ENCODE data around the gene KCNQ1. TPM values are rescaled to one million over a fixed set of nuclear protein-coding genes. Genes with fewer than 3 reads are reported as not detected.

The KCNQ1 gene
- total and polyA plus RNA-seq, 2 of the 13 experiments (the other 11 are each of a cell fraction or from before 2014, with no cell fraction given) = 0.02 to 0.08 TPM

- TF ChIP-seq PRMT3 (CRISPR knock-in tag; IDR thresholded peaks at IDR 0.05; ENCODE audit: borderline replicate concordance, low read depth) = no peak
These were observed 294.0 kb downstream of the KCNQ1 start (continued) for GRCh38 chr11:2738551-2739431.

GRCh38 chr11:2739531-2740274, 294.9 kb downstream of the KCNQ1 start:
- intact Hi-C loops (cut with micrococcal nuclease; ENCODE audit: unreplicated experiment) (no loop called here), in situ Hi-C loops (cut with HindIII; ENCODE audit: extremely low pct_ligation_motif_present, low pct_unique_long_range_greater_than_20kb) (loop anchor here (25.0 kb wide), 1 partner anchor 527 kb away; no protein-coding TSS in a partner anchor)
- no peak for FAIRE-seq
- H3K4me1 ChIP-seq (ENCODE audit: insufficient read depth, low read length) = peaks cover 74% of the 10 kb centered on the region
- peaks cover 10 to 31% of the 10 kb centered on the region in 2 experiments; a peak in 4 of 5 replicates for H3K27me3 ChIP-seq (ENCODE audit: control insufficient read depth in 1 of 2, insufficient read depth in 2 of 2, low read length in 2 of 2)
- H3K9me3 ChIP-seq (ENCODE audit: low read length) = no peaks in the 10 kb centered on the region
- ChIA-PET CTCF (ENCODE audit: low intra/inter-chr PET ratio, low total read pairs) (no interaction called here), POLR2A (interaction anchor here (1.0 to 4.8 kb wide), 3 partner anchors 8 to 40 kb away, joined by 3 to 90 read pairs (median 17); partner anchors contain the start of gene KCNQ1OT1)
- H2AFZ ChIP-seq (ENCODE audit: low read length) = no peak overlapping the region
- no peaks in the 10 kb centered on the region for H3K36me3 ChIP-seq (replicated peaks in 1 of 2; ENCODE audit: control insufficient read depth in 1 of 2, insufficient read depth in 2 of 2, low read length in 2 of 2)
- no peak for DNase-seq (ENCODE audit: low spot score)
- no peak overlapping the region for H3K9ac ChIP-seq (ENCODE audit: insufficient read depth, low read depth, low read length)
- no peak for ATAC-seq
- H3K79me2 ChIP-seq (ENCODE audit: insufficient read depth, low read length) = no peaks in the 10 kb centered on the region
- BruUV-seq (replicated peaks) = no TSS peak
- H3K27ac ChIP-seq (ENCODE audit: extremely low read length, insufficient read depth, low read length) = no peak overlapping the region
- H3K4me3 ChIP-seq (replicated peaks in 1 of 3; ENCODE audit: insufficient read depth in 1 of 3, low read depth in 2 of 3, low read length in 3 of 3) = no peak overlapping the region
- 56% methylated on average over 12 of the region's 18 CpGs for WGBS (ENCODE audit: low lambda C conversion rate)
- H3K4me2 ChIP-seq (ENCODE audit: low read depth, low read length) = no peak overlapping the region
- no peaks in the 10 kb centered on the region for H4K20me1 ChIP-seq (ENCODE audit: insufficient read depth, low read length)
- TF ChIP-seq ZNF766 (CRISPR knock-in tag; IDR thresholded peaks at IDR 0.05; ENCODE audit: borderline replicate concordance) (no peak), ZNF687 (CRISPR knock-in tag; IDR thresholded peaks at IDR 0.05) (no peak), ZFP36 (IDR thresholded peaks at IDR 0.05; ENCODE audit: borderline replicate concordance, low read depth, low read length, partially characterized antibody) (no peak), GABPB1 (CRISPR knock-in tag; IDR thresholded peaks at IDR 0.05) (no peak; the same call in 1 of the 2 replicates), ZNF263 (CRISPR knock-in tag; IDR thresholded peaks at IDR 0.05) (no peak)
- TF ChIP-seq, protein P1, sequence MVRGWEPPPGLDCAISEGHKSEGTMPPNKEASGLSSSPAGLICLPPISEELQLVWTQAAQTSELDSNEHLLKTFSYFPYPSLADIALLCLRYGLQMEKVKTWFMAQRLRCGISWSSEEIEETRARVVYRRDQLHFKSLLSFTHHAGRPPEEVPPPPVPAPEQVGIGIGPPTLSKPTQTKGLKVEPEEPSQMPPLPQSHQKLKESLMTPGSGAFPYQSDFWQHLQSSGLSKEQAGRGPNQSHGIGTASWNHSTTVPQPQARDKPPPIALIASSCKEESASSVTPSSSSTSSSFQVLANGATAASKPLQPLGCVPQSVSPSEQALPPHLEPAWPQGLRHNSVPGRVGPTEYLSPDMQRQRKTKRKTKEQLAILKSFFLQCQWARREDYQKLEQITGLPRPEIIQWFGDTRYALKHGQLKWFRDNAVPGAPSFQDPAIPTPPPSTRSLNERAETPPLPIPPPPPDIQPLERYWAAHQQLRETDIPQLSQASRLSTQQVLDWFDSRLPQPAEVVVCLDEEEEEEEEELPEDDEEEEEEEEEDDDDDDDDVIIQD (CRISPR knock-in tag; IDR thresholded peaks at IDR 0.05; ENCODE audit: low read depth) = no peak
- TF ChIP-seq, protein P2, sequence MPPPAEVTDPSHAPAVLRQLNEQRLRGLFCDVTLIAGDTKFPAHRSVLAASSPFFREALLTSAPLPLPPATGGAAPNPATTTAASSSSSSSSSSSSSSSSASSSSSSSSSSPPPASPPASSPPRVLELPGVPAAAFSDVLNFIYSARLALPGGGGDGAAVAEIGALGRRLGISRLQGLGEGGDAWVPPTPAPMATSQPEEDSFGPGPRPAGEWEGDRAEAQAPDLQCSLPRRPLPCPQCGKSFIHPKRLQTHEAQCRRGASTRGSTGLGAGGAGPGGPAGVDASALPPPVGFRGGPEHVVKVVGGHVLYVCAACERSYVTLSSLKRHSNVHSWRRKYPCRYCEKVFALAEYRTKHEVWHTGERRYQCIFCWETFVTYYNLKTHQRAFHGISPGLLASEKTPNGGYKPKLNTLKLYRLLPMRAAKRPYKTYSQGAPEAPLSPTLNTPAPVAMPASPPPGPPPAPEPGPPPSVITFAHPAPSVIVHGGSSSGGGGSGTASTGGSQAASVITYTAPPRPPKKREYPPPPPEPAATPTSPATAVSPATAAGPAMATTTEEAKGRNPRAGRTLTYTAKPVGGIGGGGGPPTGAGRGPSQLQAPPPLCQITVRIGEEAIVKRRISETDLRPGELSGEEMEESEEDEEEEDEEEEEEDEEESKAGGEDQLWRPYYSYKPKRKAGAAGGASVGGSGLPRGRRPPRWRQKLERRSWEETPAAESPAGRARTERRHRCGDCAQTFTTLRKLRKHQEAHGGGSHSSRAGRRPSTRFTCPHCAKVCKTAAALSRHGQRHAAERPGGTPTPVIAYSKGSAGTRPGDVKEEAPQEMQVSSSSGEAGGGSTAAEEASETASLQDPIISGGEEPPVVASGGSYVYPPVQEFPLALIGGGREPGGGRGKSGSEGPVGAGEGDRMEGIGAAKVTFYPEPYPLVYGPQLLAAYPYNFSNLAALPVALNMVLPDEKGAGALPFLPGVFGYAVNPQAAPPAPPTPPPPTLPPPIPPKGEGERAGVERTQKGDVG (CRISPR knock-in tag; IDR thresholded peaks at IDR 0.05; ENCODE audit: borderline replicate concordance) = no peak

Measured in HepG2 (cell line).